Prostate gland (tissue), 2 donors: ENCODE results near the gene ZNF785.
"Not testable (repeated sequence)": the region's sequence is repeated elsewhere in the genome, so short reads cannot be mapped to it uniquely, and the experiment has no call there.

Source experiments
- POLR2A ChIP-seq: fragments of 450-650 bp; IDR thresholded peaks from one replicate; pipeline ENCODE4 v1.6.1; 2016; ENCODE audit warnings: antibody characterized with exemption, mild to moderate bottlenecking
- POLR2AphosphoS5 ChIP-seq: sonication (generic); formaldehyde crosslinking; IDR thresholded peaks from one replicate; pipeline ENCODE4 v1.6.1; 2017; ENCODE audit warnings: antibody characterized with exemption
- TF ChIP-seq, protein P1 (sequence below), 4 experiments: fragments of 200-600 bp in 2 of 4; fragments of 450-650 bp in 2 of 4; sonication (generic) in 2 of 4; IDR thresholded peaks; 1 replicate in 3 of 4; 2 replicates in 1 of 4; pipeline ENCODE4 v1.5.1; 2016 to 2019; ENCODE audit warnings: antibody characterized with exemption in 4 of 4, mild to moderate bottlenecking in 2 of 4, moderate library complexity in 2 of 4

DNA sequence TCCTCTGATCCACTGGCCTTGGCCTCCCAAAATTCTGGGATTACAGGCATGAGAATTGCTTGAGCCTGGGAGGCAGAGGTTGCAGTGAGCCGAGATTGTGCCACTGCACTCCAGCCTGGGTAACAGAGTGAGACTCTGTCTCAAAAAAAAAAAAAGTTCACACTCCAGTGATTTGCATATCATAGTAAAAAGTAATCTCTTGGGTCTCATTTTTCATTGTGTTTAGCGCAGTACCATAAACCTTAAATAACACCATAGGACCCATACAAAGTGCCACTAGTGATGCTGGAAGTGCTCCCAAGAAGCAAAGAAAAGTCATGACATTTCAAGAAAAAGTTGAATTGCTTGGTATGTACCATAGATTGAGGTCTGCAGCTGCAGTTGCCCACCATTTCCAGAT, 4.1 kb upstream of the ZNF785 start:
- TF ChIP-seq, protein P1, sequence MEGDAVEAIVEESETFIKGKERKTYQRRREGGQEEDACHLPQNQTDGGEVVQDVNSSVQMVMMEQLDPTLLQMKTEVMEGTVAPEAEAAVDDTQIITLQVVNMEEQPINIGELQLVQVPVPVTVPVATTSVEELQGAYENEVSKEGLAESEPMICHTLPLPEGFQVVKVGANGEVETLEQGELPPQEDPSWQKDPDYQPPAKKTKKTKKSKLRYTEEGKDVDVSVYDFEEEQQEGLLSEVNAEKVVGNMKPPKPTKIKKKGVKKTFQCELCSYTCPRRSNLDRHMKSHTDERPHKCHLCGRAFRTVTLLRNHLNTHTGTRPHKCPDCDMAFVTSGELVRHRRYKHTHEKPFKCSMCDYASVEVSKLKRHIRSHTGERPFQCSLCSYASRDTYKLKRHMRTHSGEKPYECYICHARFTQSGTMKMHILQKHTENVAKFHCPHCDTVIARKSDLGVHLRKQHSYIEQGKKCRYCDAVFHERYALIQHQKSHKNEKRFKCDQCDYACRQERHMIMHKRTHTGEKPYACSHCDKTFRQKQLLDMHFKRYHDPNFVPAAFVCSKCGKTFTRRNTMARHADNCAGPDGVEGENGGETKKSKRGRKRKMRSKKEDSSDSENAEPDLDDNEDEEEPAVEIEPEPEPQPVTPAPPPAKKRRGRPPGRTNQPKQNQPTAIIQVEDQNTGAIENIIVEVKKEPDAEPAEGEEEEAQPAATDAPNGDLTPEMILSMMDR (IDR thresholded peaks at IDR 0.05): not testable (repeated sequence)
- not testable (repeated sequence) for TF ChIP-seq POLR2A, POLR2AphosphoS5
